SU-DHL-6 (cell line): ENCODE results near the gene SMDT1.

Source experiments
- H2AFZ ChIP-seq: fragments of 200-600 bp; sonication (generic); 2 replicates; pipeline ENCODE4 v1.6.1; 2014; ENCODE audit warnings: low read depth, mild to moderate bottlenecking, moderate library complexity, mixed read lengths, antibody characterized with exemption, low read length; ENCODE audit not compliant: severe bottlenecking
- H3F3A ChIP-seq: fragments of 200-600 bp; shearing (Covaris generic); 2 replicates; pipeline ENCODE4 v1.6.0; 2016; ENCODE audit warnings: antibody characterized with exemption, mild to moderate bottlenecking; ENCODE audit not compliant: insufficient read depth
- H3K27ac ChIP-seq: fragments of 200-600 bp; sonication (generic); 2 replicates; pipeline ENCODE4 v1.5.1; 2016; ENCODE audit warnings: low read depth, mild to moderate bottlenecking, low read length, moderate library complexity, mixed read lengths
- H3K27me3 ChIP-seq: fragments of 200-600 bp; sonication (generic), shearing (Covaris generic); 2 replicates; pipeline ENCODE4 v1.6.0; 2014; ENCODE audit warnings: mild to moderate bottlenecking, low read length
- H3K36me3 ChIP-seq: fragments of 200-600 bp; sonication (generic); 2 replicates; pipeline ENCODE4 v1.6.1; 2014; ENCODE audit warnings: mild to moderate bottlenecking, low read length, mixed read lengths
- H3K4me2 ChIP-seq: fragments of 300-600, 200-600 bp; shearing (Covaris generic), sonication (generic); 2 replicates; pipeline ENCODE4 v1.6.0; 2014; ENCODE audit warnings: low read length, low read depth, mild to moderate bottlenecking; ENCODE audit not compliant: poor library complexity, severe bottlenecking
- H3K4me3 ChIP-seq: fragments of 200-600 bp; sonication (generic); 2 replicates; pipeline ENCODE4 v1.5.1; 2014; ENCODE audit warnings: antibody characterized with exemption, low read length, mild to moderate bottlenecking, mixed read lengths; ENCODE audit not compliant: insufficient read depth, poor library complexity, severe bottlenecking
- H3K79me2 ChIP-seq: fragments of 200-600 bp; sonication (generic); 2 replicates; pipeline ENCODE4 v1.6.1; 2014; ENCODE audit warnings: mild to moderate bottlenecking, low read length, moderate library complexity; ENCODE audit not compliant: insufficient read depth
- H3K9ac ChIP-seq: fragments of 200-600 bp; sonication (generic); 2 replicates; pipeline ENCODE4 v1.7.0; 2014; ENCODE audit warnings: mild to moderate bottlenecking, low read length
- H3K9me2 ChIP-seq: fragments of 200-600 bp; sonication (generic); replicated peaks from 2 replicates; pipeline ENCODE4 v1.6.1; 2014; ENCODE audit warnings: low read length; ENCODE audit not compliant: insufficient read depth
- H3K9me3 ChIP-seq: fragments of 200-600 bp; sonication (generic); 2 replicates; pipeline ENCODE4 v1.6.1; 2014; ENCODE audit warnings: low read length, mixed read lengths; ENCODE audit not compliant: insufficient read depth
- H4K20me1 ChIP-seq: fragments of 200-600 bp; sonication (generic); 2 replicates; pipeline ENCODE4 v1.6.1; 2014; ENCODE audit warnings: low read depth, mild to moderate bottlenecking, antibody characterized with exemption, low read length, moderate library complexity, mixed read lengths
- EZH2phosphoT487 ChIP-seq: fragments of 200-600 bp; sonication (generic), shearing (Covaris generic); conservative IDR thresholded peaks from 2 replicates; pipeline ENCODE4 v1.6.1; 2018; ENCODE audit warnings: mild to moderate bottlenecking, antibody characterized with exemption, low read length, moderate library complexity, mixed read lengths
- TF ChIP-seq, protein P1 (sequence below): fragments of 200-600 bp; sonication (generic); IDR thresholded peaks from one replicate; pipeline ENCODE4 v1.5.1; 2017; ENCODE audit warnings: antibody characterized with exemption, mild to moderate bottlenecking, low read length, moderate library complexity; ENCODE audit not compliant: insufficient read depth, poor library complexity, severe bottlenecking

The SMDT1 gene

GRCh38 chr22:42052765-42053164 is 26.7 kb upstream of the SMDT1 start:
- Histone ChIP-seq H3K9ac (no peak overlapping the region), H3K27me3 (no peaks in the 10 kb centered on the region), H3K9me2 (no peaks in the 10 kb centered on the region), H3K27ac (no peak overlapping the region), H3F3A (no peaks in the 10 kb centered on the region), H3K9me3 (peaks cover 10% of the 10 kb centered on the region; the same call in 1 of the 2 replicates), H3K4me2 (no peak overlapping the region), H3K36me3 (peaks cover 7% of the 10 kb centered on the region), H3K79me2 (no peaks in the 10 kb centered on the region), H3K4me3 (no peak overlapping the region), H2AFZ (no peak overlapping the region), H4K20me1 (no peaks in the 10 kb centered on the region)
- TF ChIP-seq, protein P1, sequence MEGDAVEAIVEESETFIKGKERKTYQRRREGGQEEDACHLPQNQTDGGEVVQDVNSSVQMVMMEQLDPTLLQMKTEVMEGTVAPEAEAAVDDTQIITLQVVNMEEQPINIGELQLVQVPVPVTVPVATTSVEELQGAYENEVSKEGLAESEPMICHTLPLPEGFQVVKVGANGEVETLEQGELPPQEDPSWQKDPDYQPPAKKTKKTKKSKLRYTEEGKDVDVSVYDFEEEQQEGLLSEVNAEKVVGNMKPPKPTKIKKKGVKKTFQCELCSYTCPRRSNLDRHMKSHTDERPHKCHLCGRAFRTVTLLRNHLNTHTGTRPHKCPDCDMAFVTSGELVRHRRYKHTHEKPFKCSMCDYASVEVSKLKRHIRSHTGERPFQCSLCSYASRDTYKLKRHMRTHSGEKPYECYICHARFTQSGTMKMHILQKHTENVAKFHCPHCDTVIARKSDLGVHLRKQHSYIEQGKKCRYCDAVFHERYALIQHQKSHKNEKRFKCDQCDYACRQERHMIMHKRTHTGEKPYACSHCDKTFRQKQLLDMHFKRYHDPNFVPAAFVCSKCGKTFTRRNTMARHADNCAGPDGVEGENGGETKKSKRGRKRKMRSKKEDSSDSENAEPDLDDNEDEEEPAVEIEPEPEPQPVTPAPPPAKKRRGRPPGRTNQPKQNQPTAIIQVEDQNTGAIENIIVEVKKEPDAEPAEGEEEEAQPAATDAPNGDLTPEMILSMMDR: no peak
- no peak for TF ChIP-seq EZH2phosphoT487

- H3K4me2 ChIP-seq: no peak overlapping the region
- H3F3A ChIP-seq: no peaks in the 10 kb centered on the region
- no peaks in the 10 kb centered on the region for H3K27me3 ChIP-seq
- peaks cover 10% of the 10 kb centered on the region; the same call in 1 of the 2 replicates for H3K9me3 ChIP-seq
- H3K36me3 ChIP-seq: peaks cover 10% of the 10 kb centered on the region
- H3K9ac ChIP-seq: no peak overlapping the region
- H4K20me1 ChIP-seq: no peaks in the 10 kb centered on the region
- no peaks in the 10 kb centered on the region for H3K9me2 ChIP-seq
- H3K4me3 ChIP-seq: no peak overlapping the region
- no peaks in the 10 kb centered on the region for H3K79me2 ChIP-seq
- no peak overlapping the region for H3K27ac ChIP-seq
- TF ChIP-seq EZH2phosphoT487: no peak
- TF ChIP-seq, protein P1: no peak
- no peak overlapping the region for H2AFZ ChIP-seq
Measured at GRCh38 chr22:42056757-42057511, 22.6 kb upstream of the SMDT1 start.

DNA sequence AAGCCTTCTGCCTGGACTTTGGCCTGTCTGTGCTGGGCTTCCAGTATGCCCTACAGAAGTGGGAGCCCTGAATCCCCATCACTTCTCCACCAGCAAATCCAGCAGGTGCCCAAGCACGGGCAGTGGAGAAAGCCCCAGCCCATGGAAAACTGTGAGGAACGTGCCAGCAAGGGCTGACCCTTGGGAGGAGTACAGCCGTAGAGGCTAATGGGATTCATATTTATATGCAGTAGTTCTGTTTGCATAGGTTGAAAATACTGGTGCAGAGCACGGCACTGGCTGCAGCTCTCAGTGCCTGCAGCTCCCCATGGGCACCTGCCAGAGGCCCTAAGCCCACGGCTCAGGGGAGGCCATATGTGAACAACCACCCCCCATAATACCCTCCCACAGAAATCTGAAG is 19.0 kb upstream of the SMDT1 start:
- H3K36me3 ChIP-seq: peaks cover 10% of the 10 kb centered on the region

GRCh38 chr22:42061041-42061440 is 18.5 kb upstream of the SMDT1 start:
- H2AFZ ChIP-seq: no peak overlapping the region
- H3K36me3 ChIP-seq: peaks cover 10% of the 10 kb centered on the region
- no peaks in the 10 kb centered on the region for H4K20me1 ChIP-seq
- no peaks in the 10 kb centered on the region for H3K9me2 ChIP-seq
- no peaks in the 10 kb centered on the region for H3K27me3 ChIP-seq
- H3K4me2 ChIP-seq: no peak overlapping the region
- no peak overlapping the region for H3K27ac ChIP-seq
- H3K9ac ChIP-seq: no peak overlapping the region
- peaks cover 10% of the 10 kb centered on the region; the same call in 1 of the 2 replicates for H3K9me3 ChIP-seq
- no peak for TF ChIP-seq EZH2phosphoT487
- TF ChIP-seq, protein P1: no peak
- no peaks in the 10 kb centered on the region for H3K79me2 ChIP-seq
- H3F3A ChIP-seq: no peaks in the 10 kb centered on the region
- no peak overlapping the region for H3K4me3 ChIP-seq

More for the DNA sequence above, 19.0 kb upstream of the SMDT1 start:
- Histone ChIP-seq H3K9me2 (no peaks in the 10 kb centered on the region), H3K4me2 (no peak overlapping the region), H3K27ac (no peak overlapping the region), H3K9me3 (peaks cover 10% of the 10 kb centered on the region; the same call in 1 of the 2 replicates), H3K4me3 (no peak overlapping the region), H3K9ac (no peak overlapping the region), H3K27me3 (no peaks in the 10 kb centered on the region), H3F3A (no peaks in the 10 kb centered on the region), H2AFZ (no peak overlapping the region), H4K20me1 (no peaks in the 10 kb centered on the region), H3K79me2 (no peaks in the 10 kb centered on the region)
- TF ChIP-seq EZH2phosphoT487: no peak
